ENCODE measurements around the gene CYP20A1. TPM values are rescaled to one million over a fixed set of nuclear protein-coding genes. Genes with fewer than 3 reads are reported as not detected.
"Not testable (repeated sequence)": the region's sequence is repeated elsewhere in the genome, so short reads cannot be mapped to it uniquely, and the experiment has no call there.

The CYP20A1 gene
- total and polyA plus RNA-seq, 2 donors, result 8.9 to 57.6 TPM

DNA sequence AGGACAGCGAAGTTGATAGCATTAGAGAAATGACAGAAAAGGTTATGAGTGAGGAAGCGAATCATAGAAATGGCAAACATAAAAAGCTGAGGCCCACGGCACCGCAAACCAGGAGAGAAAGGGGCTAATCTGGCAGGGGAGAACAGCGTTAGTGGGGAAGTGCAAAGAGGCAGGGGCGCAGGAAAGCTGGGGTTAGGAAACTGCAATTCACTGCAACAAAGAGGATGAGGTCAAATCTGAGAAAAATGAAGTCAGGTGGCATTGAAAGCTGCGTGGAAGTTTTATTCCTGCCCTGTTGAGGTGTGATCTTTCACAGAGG is 88.7 kb downstream of the CYP20A1 start:
- DNase-seq (ENCODE audit: extremely low spot score), result no peak
- peak overlapping the region; percentile 81 for H3K4me3 ChIP-seq (ENCODE audit: low read depth, low read length)
- H3K4me1 ChIP-seq (ENCODE audit: insufficient read depth), result no peaks in the 10 kb centered on the region
- H3K36me3 ChIP-seq (ENCODE audit: insufficient read depth), result no peaks in the 10 kb centered on the region
- H3K27ac ChIP-seq (ENCODE audit: low read depth), result peak overlapping the region; percentile 30
- WGBS, result 10% methylated on average over 7 of the region's 7 CpGs

DNA sequence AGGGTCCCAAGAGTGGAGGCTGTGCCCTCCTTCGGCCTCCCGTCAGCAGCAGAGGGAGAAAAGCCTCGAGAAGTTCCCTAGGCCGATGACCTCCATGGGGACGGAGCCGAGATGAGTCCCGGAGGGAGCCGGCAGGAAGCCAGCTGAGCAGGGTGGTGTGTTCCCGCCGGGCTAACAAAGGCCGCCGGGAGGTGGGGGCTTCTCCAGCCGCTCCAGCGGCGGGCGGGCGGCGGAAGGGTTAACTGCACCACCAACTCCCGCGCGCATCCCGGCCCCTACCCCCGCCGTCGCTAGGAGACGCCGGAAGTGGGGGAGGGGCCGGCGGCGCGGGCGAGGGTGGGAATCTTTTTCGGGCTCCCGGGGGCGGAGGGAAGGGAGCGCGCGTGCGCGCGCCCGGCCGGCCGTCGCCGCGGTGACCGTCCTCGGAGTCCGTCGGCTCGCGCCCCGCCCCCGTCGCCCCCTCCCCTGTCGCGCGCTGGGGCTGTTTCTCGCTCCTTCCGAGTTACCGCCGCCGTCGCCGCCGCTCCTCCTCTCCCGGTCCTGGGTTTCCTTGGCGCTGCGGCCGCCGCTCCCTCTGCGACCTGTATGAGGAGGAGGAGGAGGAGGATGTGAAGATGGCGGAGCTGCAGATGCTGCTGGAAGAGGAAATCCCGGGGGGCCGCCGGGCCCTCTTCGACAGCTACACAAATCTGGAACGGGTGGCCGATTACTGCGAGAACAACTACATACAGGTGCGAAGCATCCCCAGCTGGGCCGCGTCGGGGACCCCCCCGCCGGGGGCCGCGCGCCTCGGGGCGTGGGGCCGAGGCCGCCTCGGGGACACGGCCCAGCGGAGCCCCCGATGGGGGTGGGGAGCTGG is 89.3 kb downstream of the CYP20A1 start, which contains the start of gene ABI2:
Gene ABI2 (plus strand): TSS at position 494 of the 859 bp plus-strand sequence. CDS start 121 bp downstream, at position 615.
- Histone ChIP-seq H3K4me3 (ENCODE audit: low read depth, low read length) (peak within 1 kb of the TSS; percentile 81), H3K4me1 (ENCODE audit: insufficient read depth) (no peaks in the 10 kb centered on the region), H3K27ac (ENCODE audit: low read depth) (peak within 1 kb of the TSS; percentile 74), H3K36me3 (ENCODE audit: insufficient read depth) (no peaks in the 10 kb centered on the region)
- under 1% methylated on average over 98 of the region's 98 CpGs for WGBS
- DNase-seq (ENCODE audit: extremely low spot score), result peak; percentile 77

DNA sequence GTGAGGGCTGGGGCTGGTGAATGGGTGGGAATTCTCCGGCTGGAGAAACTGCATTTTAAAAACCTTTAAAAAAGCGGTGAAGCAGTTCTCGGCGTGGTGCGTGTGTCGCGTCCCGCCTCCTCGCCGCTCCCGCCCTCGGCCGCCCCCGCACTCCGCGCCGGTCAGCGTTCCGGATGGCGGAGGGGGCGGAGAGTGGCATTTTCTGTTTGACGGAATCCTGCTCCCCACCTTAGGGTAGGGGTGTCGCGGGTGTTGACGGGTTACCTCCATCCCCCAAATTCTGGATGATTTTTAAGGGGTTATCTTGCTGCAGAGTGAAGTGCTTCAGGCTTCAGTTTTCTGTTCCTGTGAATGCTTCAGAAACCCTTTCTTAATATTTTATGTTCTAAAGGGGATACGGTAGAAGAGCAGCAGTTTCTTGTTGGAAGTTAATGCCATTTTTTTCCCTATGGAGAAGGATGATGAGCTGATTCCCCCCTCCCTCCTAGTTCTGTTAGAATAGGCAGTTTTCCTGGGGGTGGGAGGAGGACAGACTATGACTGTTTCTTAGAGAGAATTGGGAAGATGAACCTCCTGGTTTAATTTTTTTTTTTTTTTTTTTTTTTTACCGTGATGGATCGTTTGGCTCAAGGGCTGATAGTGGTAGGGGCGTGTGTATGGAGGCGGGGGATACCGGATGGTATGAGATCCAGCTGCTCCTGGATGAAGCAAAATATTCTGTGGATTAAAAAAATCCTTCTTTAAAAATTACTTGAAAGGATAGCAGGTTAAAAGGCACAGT is 90.1 kb downstream of the CYP20A1 start:
- Histone ChIP-seq H3K4me1 (ENCODE audit: insufficient read depth) (no peaks in the 10 kb centered on the region), H3K4me3 (ENCODE audit: low read depth, low read length) (peak overlapping the region; percentile 81), H3K27ac (ENCODE audit: low read depth) (peak overlapping the region; percentile 74), H3K36me3 (ENCODE audit: insufficient read depth) (no peaks in the 10 kb centered on the region)
- under 1% methylated on average over 31 of the region's 31 CpGs for WGBS
- DNase-seq (ENCODE audit: extremely low spot score), result peak; percentile 18

DNA sequence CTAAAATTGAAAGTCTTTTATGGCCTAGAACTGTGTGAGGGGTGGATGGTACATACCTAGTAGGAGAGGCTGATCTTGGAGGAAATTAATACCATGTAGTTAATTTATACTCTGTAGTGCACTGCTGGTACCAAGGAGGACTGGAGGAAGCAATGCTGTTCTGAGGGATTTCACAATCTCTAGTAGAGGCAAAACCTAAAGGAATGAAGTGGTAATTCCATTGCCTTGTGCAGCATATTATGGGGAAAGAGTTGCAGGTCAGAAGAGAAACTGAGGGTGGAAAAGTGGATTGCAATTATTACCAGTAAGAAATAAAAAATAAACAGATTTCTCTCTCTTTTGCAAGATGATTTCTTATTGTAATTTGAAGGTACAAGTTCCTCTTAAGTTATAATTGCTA is 91.6 kb downstream of the CYP20A1 start:
- no peak overlapping the region for H3K4me3 ChIP-seq (ENCODE audit: low read depth, low read length)
- no peaks in the 10 kb centered on the region for H3K36me3 ChIP-seq (ENCODE audit: insufficient read depth)
- H3K4me1 ChIP-seq (ENCODE audit: insufficient read depth), result no peaks in the 10 kb centered on the region
- H3K27ac ChIP-seq (ENCODE audit: low read depth), result no peak overlapping the region
- DNase-seq (ENCODE audit: extremely low spot score), result no peak

DNA sequence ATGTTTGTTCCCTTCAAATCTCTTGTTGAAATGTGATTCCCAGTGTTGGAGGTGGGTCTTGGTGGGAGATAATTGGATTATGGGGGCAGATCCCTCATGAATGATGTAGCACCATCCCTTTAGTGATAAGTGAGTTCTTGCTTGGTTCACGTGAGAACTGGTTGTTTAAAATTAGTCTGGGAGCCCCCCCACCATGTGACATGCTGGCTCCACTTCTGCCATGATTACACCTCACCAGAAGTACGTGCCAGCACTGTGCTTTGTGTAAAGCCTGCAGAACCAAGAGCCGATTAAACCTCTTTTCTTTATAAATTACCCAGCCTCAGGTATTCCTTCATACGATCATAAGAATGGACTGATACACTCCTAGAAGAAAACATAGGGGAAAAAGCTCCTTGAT is 99.5 kb downstream of the CYP20A1 start:
- Histone ChIP-seq H3K4me3 (ENCODE audit: low read depth, low read length) (no peak overlapping the region), H3K36me3 (ENCODE audit: insufficient read depth) (no peaks in the 10 kb centered on the region), H3K27ac (ENCODE audit: low read depth) (no peak overlapping the region), H3K4me1 (ENCODE audit: insufficient read depth) (no peaks in the 10 kb centered on the region)
- no peak for DNase-seq (ENCODE audit: extremely low spot score)
- 83% methylated on average over 4 of the region's 4 CpGs for WGBS

DNA sequence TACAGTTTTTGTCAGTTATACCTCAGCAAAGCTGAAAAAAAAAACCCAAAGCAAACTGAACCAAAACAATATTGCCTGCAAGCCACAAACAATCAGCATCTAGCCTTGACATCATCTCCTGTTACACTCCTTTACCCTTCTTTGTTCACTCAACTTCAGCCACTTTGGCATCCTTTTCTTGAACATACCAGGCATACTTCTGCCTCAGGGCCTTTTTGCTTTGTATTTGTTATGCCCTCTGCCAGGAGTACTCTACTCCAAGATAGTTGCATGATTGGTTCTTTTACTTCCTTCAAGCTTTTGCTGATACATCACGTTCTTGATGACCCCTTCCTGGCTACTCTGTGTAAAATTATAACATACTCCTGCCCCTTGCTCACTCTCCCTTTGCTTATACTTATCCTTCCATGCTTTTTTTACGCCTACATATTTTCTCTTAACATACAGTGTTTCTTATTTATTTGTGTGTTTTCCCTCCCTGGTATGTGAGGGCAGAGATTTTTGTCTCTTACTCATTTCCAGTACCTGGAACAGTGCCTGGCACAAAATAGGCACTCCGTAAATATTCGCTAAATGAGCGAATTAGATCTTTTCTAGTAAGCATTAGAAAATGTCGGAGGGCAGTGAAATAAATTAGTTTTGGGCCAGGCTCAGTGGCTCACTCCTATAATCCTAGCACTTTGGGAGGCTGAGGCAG is 102.1 kb downstream of the CYP20A1 start:
- H3K4me3 ChIP-seq (ENCODE audit: low read depth, low read length), result no peak overlapping the region
- no peaks in the 10 kb centered on the region for H3K4me1 ChIP-seq (ENCODE audit: insufficient read depth)
- WGBS, result 85% methylated on average over 6 of the region's 6 CpGs
- no peak overlapping the region for H3K27ac ChIP-seq (ENCODE audit: low read depth)
- H3K36me3 ChIP-seq (ENCODE audit: insufficient read depth), result no peaks in the 10 kb centered on the region
- DNase-seq (ENCODE audit: extremely low spot score), result no peak

DNA sequence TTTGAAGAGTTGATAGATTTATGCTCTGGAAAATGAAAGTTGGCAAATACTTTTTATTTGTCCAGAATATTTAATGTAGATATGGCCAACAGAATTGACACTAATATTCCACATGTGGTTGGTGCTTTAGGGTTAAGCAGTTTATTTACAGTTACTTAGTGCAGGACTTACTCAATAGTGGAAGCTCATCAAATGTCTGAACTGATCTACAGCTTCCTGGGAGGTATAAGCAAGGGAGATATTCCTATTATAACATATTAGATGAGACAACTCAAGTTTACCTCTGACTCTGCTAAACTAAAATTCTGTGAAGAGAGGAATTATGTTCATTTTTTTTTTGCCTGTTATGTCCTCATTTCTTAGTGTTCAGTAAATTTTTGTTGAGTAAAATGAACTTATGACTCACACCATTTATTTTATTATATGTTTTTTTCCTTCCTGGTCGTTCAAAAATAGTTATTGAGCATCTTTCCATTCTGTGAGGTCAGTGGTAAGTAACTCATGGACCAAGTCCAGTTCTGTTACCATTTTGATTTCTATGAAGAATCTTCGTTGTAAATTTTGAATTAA is 103.0 kb downstream of the CYP20A1 start:
- Histone ChIP-seq H3K4me3 (ENCODE audit: low read depth, low read length) (no peak overlapping the region), H3K27ac (ENCODE audit: low read depth) (no peak overlapping the region)
- 69% methylated on average over 2 of the region's 2 CpGs for WGBS

DNA sequence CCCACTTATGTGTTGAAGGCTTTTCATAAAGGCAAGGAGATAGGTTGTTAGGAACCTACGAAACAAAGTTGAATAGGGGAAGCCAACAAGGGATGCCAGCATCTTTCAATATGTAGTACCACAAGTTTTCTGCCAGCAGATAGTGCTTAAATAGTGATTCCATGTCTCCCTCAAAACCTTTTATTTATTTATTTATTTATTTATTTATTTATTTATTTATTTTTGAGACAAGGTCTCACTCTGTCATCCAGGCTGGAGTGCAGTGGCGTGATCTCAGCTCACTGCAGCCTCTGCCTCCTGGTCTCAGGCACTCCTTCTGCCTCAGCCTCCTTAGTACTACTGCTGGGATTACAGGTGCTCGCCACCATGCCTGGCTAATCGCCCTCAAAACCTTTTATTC is 103.6 kb downstream of the CYP20A1 start:
- not testable (repeated sequence) for H3K27ac ChIP-seq (ENCODE audit: low read depth); H3K4me1 ChIP-seq (ENCODE audit: insufficient read depth); H3K4me3 ChIP-seq (ENCODE audit: low read depth, low read length); H3K36me3 ChIP-seq (ENCODE audit: insufficient read depth); DNase-seq (ENCODE audit: extremely low spot score)
- 98% methylated on average over 4 of the region's 4 CpGs for WGBS

More for the DNA sequence above, 103.0 kb downstream of the CYP20A1 start:
- Histone ChIP-seq H3K36me3 (ENCODE audit: insufficient read depth) (no peaks in the 10 kb centered on the region), H3K4me1 (ENCODE audit: insufficient read depth) (no peaks in the 10 kb centered on the region)
- DNase-seq (ENCODE audit: extremely low spot score), result no peak

DNA sequence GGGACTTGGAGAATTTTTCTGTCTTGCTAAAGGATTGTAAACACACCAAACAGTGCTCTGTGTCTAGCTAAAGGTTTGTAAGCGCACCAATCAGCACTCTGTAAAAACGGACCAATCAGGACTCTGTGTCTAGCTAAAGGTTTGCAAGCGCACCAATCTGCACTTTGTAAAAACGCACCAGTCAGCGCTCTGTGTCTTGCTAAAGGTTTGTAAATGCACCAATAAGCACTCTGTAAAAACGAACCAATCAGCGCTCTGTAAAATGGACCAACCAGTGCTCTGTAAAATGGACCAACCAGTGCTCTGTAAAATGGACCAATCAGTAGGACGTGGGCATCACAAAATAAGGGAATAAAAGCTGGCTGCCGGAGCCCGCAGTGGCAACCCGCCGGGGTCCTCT is 105.8 kb downstream of the CYP20A1 start:
- Histone ChIP-seq H3K4me1 (ENCODE audit: insufficient read depth) (no peaks in the 10 kb centered on the region), H3K4me3 (ENCODE audit: low read depth, low read length) (no peak overlapping the region), H3K27ac (ENCODE audit: low read depth) (no peak overlapping the region), H3K36me3 (ENCODE audit: insufficient read depth) (no peaks in the 10 kb centered on the region)
- DNase-seq (ENCODE audit: extremely low spot score), result no peak
- WGBS, result 96% methylated on average over 12 of the region's 12 CpGs

DNA sequence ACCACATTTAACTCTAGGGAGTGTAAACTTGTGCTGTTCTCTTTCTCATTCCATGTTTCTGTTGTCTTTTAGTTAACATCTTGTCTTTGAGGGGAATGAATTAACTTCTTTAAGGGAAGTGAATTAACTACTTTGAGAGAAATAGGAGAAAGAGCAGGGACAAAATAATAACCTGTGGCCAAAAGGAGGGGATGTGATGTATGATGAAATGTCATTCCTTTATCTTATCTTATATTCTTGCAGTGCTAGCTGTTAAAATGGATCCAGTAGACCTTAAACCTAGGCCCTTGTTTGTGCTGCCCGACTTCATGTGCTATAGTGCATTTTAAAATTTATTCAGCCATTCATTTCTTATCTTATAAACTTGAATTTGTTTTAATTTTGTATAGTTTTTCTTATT is 107.8 kb downstream of the CYP20A1 start:
- DNase-seq (ENCODE audit: extremely low spot score), result no peak
- 37% methylated on average over 1 of the region's 1 CpG for WGBS
- Histone ChIP-seq H3K27ac (ENCODE audit: low read depth) (no peak overlapping the region), H3K4me3 (ENCODE audit: low read depth, low read length) (no peak overlapping the region), H3K36me3 (ENCODE audit: insufficient read depth) (no peaks in the 10 kb centered on the region), H3K4me1 (ENCODE audit: insufficient read depth) (no peaks in the 10 kb centered on the region)

DNA sequence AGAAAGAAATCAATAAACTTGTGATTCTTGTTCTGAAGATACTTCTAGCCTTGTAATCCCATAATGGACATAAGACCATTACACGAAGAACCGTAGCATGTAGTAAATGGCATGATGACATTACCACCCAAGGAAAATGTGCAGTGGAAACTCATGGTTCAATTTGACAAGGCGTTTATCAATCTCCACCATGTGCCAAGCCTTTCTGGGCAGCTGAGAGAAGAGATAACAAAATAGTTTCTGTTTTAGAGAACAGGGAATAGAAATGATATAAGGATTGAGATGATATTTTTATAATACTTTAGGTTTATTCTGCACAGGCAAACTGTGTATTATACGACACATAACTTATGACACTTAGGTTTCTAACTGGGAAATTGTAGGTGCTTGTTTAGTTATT is 108.6 kb downstream of the CYP20A1 start:
- no peak for DNase-seq (ENCODE audit: extremely low spot score)

DNA sequence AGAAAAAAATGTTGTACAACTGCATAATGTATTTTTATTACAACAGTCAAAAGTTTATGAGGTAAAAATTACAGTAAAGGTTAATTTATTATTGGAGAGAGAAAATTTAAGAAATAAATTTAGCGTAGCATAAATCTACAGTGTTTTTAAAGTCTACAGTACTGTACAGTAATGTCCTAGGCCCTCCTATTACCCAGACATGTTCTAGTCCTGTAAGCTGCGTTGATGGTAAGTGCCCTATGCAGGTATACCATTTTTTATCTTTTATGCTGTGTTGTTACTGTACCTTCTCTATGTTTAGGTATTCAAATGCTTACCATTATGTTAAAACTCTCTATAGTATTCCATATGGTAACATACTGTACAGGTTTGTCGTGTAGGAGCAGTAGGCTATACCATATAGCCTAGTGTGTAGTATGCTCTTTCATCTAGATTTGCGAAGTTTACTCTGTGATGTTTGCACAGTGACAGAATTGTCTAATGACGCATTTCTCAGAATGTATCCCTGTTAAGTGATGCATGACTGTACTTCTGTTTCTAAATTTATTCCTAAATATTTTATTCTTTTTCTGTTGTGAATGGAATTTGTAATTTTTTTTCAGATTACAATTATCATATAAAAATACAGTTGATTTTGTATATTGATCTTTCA is 113.9 kb downstream of the CYP20A1 start:
- WGBS, result 91% methylated on average over 5 of the region's 5 CpGs

More for the DNA sequence above, 108.6 kb downstream of the CYP20A1 start:
- WGBS, result 80% methylated on average over 4 of the region's 4 CpGs
- no peak overlapping the region for H3K27ac ChIP-seq (ENCODE audit: low read depth)
- H3K36me3 ChIP-seq (ENCODE audit: insufficient read depth), result no peaks in the 10 kb centered on the region
- no peak overlapping the region for H3K4me3 ChIP-seq (ENCODE audit: low read depth, low read length)
- H3K4me1 ChIP-seq (ENCODE audit: insufficient read depth), result no peaks in the 10 kb centered on the region

DNA sequence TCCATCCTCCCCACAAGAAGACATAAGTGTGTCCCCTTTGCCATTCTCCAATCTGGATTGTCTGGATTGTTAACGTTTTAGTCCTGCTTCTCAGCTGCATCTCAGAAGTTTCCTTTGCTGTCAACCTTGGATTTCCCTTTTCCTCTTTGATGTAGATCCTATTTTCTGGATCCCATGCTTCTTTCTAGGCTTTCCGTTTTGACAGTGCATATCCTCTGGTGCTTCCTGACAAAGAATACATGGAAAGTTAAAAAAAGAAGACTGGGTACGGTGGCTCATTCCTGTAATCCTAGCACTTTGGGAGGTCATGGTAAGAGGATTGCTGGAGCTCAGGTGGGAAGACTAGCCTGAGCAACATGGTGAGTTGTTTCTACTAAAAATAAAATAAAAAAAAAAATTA is 116.1 kb downstream of the CYP20A1 start:
- Histone ChIP-seq H3K36me3 (ENCODE audit: insufficient read depth) (no peaks in the 10 kb centered on the region), H3K4me1 (ENCODE audit: insufficient read depth) (peaks cover 1% of the 10 kb centered on the region), H3K4me3 (ENCODE audit: low read depth, low read length) (no peak overlapping the region), H3K27ac (ENCODE audit: low read depth) (no peak overlapping the region)
- WGBS, result 75% methylated on average over 3 of the region's 3 CpGs
- no peak for DNase-seq (ENCODE audit: extremely low spot score)

More for the DNA sequence above, 113.9 kb downstream of the CYP20A1 start:
- Histone ChIP-seq H3K36me3 (ENCODE audit: insufficient read depth) (no peaks in the 10 kb centered on the region), H3K27ac (ENCODE audit: low read depth) (no peak overlapping the region), H3K4me3 (ENCODE audit: low read depth, low read length) (no peak overlapping the region), H3K4me1 (ENCODE audit: insufficient read depth) (peaks cover 1% of the 10 kb centered on the region)
- DNase-seq (ENCODE audit: extremely low spot score), result peak; percentile 23
